ENCODE measurements around the gene PTPN9. TPM values are rescaled to one million over a fixed set of nuclear protein-coding genes. Genes with fewer than 3 reads are reported as not detected.
"Not testable (repeated sequence)": the region's sequence is repeated elsewhere in the genome, so short reads cannot be mapped to it uniquely, and the experiment has no call there.

Gene PTPN9
- total RNA-seq, 1 donor from 2014 or later = 22.9 TPM

DNA sequence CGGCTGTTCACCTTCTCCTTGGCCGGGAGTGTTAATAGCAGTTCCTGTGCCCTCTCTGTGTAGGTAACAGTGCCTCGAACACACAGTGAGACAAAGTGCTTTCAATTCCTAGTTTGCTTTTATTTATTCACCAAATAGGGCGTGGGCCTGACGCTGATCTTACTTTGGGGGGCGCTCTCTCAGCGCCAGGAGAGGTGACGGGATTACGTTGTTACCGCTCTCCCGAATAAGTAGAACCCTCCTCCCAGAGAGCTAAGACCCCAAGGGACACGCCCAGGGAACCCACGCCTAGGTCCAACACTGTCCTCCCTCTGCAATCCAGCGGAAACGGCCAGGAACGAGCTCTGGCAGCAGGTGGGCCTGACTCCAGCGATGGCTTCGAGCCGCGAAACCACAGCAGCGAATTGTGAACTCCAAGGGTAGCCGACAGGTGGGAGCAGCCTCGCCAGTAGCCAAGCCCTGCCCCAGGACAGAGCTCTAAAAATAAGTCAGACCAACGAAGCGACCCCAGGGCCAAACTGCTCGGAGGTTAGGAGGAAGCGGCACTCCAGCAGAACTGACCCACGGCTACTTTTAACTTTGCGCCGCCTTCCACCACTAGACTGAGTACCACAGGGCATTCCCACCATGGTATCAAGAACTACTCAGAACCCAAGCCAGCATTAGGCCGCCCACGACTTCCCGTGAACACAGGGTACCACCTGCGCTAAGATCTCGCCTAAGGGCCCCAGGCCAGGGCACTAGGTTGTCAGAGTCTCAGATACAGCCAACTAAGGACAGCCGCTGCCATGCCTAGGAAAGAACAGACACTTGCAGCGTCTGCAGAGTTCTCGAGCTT, 126.0 kb downstream of the PTPN9 start:
- DNase-seq = peak; percentile 77

DNA sequence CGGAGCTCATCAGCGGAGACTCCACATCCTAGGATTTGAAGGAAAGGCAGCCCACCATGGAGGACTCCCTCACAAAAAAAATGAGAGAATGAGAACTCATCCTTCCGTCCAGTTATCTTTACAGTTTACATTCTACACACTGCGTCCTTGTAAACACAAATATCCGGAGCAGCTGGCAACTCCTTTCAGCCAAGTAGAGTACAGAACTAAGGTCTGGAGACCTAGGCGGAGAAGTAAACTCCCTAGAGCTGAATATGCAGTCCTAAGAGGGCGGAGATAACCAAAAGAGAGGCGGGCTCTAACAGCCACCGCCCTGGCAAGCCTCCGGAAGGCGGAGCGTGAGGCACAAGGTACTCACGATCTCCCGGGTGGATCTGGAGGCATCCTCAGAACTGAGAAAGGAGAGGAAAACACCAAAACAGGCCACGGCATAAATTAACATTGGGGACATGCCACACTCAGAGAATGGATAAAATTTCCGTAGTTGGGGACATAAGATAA, 126.7 kb downstream of the PTPN9 start:
- DNase-seq = peak; percentile 93

- DNase-seq = peak; percentile 100
Measured at GRCh38 chr15:75451674-75452363, 127.3 kb downstream of the PTPN9 start, which contains the start of gene SIN3A. Gene SIN3A, minus strand, starts transcription at chr15:75451690. Its CDS starts 21,315 bp downstream, at chr15:75430375.

DNA sequence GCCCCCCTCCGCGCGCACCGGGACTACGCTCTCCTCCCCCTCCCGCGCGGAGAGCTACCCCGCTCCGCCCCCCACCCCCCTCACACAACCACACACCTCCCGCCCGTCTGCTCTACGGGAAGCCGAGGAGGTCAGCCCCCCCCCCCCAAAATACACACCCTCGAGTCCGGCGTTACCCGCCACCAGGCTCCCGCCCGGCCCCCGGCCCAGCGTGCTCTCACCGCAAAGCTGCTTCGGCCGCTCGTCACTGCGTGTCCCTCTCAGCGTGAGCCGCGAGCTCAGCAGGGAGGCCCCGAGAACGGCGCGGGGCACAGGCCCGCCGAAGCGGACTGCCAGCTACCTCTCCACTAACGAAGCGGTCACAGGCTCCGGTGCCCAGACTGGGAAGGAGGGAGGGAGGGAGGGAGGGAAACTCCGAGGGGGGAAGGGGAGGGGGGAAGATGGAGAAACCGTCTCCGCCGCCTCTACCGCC, 127.9 kb downstream of the PTPN9 start:
- no peak for DNase-seq

DNA sequence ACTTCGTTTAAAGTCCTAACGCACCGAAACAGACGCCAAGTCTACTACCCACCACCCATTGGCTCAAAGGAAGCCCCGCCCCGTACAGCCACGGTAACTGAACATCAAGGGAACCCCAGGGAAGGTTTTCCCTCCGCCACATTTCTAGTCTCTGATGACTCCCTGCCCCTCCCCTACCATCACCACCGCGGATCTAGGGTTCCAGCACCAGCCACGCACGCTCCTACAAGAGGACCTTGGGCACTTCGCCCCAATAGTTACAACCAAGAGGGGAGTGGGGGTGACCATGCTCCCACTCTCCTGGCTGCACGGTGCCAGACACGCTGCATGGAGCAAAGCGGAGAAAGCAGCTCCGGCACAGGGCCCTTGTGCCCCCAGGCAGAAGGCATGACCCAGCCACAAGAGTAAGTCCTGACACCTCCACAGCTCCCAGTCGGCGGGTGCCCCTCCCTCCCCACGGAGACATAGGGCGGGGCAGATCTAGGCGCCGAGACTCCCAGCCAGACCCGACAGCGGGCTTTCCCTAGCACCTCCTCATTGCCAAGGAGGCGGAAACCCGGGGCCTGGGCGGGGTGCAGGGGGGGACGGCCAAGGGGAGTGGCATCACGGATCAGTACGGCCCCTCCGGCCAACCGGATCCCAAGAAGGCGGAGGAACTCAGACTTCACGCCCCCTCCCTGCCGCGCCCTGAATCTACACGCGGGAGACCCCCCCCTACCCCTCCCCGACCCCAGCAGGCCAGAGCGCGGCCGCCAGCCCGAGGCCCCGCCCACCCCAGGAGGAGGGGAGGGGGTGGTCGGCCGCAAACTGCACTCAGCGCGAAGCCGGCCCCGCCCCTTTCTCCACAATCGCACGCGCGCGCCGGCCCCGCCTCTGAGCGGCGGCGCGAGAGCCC, 128.6 kb downstream of the PTPN9 start:
- DNase-seq = peak; percentile 99

DNA sequence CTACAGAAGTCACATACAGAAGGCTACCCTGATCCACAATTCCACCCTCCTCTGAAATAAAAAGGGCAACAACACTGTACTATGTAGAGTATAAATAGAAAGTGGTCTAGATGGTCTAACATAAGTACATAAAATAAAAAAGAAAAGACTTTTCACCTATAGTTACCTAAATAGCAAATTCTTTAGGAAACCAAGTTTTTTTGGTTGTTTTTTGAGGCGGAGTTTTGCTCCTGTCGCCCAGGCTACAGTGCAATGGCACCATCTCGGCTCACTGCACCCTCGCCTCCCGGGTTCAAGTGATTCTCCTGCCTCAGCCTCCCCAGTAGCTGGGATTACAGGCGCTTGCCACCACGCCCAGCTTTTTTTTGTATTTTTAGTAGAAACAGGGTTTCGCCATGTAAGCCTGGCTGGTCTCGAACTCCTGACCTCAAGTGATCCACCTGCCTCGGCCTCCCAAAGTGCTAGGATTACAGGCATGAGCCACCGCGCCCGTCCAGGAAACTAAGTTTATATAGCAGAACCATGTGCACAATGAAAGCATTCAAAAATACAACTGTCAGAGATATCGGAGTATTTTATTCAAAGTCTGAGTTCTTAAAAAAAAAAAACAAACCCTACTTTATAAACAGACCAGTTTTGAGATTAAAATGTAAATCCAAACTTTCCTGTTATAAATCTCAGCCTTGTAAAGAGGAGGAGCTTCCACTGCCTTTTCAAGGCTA, 129.4 kb downstream of the PTPN9 start:
- no peak for DNase-seq

DNA sequence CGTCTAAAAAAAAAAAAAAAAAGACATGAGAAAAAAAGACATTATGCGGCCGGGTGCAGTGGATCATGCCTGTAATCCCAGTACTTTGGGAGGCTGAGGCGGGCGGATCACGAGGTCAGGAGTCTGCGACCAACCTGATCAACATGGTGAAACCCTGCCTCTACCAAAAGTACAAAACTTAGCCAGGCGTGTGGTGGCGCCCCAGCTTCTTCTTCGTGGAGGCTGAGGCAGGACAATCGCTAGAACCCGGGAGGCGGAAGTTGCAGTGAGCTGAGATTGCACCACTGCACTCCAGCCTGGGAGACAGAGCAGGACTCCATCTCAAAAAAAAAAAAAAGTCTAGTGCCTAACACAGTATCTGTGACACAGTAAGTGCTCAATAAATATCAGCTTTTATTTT, 130.9 kb downstream of the PTPN9 start:
- DNase-seq = not testable (repeated sequence)

DNA sequence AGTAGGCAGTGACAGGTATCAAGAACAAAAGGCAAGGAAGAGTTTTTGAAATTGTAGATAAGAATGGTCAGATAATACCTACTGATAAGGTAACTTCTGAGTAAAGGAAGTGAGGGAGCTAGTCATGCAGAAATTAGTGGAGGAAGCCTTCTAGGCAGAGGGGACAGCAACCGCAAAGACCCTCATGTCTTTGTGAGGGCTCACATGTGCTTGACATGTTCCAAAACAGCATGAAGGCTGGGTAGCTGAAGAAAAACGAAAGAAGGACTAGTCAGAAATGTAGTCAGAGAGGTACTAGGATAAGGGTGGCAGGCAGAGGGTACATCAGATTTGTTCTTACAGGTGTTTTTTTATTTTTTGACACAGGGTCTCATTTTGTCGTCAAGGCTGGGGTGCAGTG, 133.0 kb downstream of the PTPN9 start:
- DNase-seq = no peak

DNA sequence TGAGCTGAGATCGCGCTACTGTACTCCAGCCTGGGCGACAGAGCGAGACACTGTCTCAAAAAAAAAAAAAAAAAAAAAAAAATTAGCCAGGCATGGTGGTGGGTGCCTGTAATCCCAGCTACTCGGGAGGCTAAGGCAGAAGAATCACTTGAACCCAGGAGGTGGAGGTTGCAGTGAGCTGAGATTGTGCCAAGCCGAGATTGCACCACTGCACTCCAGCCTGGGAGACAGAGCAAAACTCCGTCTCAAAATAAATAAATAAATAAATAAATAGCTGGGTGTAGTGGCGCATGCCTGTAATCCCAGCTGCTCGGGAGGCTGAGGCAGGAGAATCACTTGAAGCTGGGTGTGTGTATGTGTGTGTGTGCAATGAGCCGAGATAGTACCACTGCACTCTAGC, 133.8 kb downstream of the PTPN9 start:
- not testable (repeated sequence) for DNase-seq

GRCh38 chr15:75443972-75444453, 135.1 kb downstream of the PTPN9 start:
- DNase-seq = not testable (repeated sequence)

- DNase-seq = no peak
Measured at GRCh38 chr15:75437721-75438120, 141.4 kb downstream of the PTPN9 start.

- DNase-seq = no peak
Measured at GRCh38 chr15:75436881-75437280, 142.2 kb downstream of the PTPN9 start.

- no peak for DNase-seq
Measured at GRCh38 chr15:75431682-75432081, 147.4 kb downstream of the PTPN9 start.

- DNase-seq = no peak
Measured at GRCh38 chr15:75431270-75431669, 147.8 kb downstream of the PTPN9 start.

DNA sequence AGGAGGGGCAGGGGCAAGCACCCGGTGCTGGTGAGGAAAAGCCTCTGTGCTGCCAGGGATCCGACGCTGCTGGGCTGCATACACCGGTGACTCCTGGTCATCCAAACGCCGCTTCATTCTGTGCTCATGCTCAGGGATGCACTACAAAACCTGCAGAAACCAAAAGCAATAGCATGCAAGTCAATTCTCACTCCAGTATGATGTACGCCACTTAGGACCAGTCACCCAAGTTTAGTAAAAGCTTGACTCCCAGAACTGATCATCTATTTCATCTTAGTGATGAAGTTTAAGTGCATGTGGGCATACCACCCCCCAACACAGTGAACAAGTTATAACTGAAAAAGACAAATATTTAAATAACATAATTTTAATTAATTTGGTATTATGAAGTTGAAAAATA, 148.9 kb downstream of the PTPN9 start:
- DNase-seq = no peak

DNA sequence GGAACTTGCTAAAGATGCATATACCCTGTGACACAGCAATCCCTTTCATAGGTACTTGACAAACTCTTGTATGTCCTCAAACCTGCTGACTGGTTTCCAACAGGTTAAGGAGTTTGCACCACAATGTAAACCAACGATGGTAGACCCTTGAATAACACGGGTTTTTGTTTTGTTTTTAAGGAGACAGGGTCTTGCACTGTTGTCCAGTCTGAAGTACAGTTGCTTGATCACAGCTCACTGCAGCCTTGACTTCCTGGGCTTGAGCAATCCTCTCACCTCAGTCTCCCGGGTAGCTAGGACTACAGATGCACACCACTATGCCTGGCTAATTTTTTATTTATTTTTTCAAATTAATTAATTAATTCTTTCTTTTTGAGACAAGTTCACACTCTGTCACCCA, 151.0 kb downstream of the PTPN9 start:
- no peak for DNase-seq

DNA sequence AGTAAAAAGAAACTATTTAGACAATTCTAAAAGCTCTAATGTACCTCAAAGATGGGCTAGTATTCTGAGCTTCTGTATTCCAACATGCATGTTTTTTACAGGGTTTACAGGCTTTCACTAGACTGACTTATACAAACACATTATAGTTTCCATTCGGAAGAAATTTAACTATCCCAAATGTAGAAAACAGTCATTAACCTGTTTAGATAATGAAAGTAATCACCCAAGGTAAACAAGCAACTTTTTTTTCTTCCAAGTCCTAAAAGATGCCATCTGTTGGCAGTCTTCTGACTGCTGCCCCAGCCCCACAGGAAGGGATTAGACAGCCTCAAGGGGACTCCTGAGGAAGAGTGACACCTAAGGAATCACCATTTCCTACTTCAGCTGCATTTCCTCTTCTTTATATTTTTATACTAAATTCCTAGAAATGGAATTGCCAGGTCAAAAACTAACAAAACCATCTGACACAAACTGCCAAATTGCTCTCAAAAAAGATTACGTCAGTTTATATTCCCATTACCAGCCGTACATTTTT, 153.1 kb downstream of the PTPN9 start:
- DNase-seq = no peak

- no peak for DNase-seq
Measured at GRCh38 chr15:75422554-75422953, 156.6 kb downstream of the PTPN9 start.

GRCh38 chr15:75420698-75421097, 158.4 kb downstream of the PTPN9 start:
- no peak for DNase-seq

DNA sequence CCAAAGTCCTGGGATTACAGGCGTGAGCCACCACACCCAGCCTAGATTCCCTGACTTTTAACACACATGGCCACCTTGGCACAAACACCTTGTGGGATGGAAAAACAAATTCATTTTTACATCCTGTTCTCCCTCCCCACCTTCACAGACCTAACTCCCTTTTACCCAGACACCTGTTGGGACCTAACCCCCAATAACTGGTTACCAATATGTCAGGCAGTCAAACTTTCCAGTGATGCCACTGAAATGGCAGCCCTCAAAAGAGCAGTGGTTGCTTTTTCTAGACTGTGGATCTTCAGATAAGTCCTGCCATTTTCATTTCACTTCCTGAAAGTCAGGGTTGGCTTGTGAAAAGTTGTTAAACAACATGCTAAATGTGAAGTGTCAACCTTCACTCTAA, 162.5 kb downstream of the PTPN9 start:
- DNase-seq = no peak
